Mesothelial cell of epicardium (in vitro differentiated cells): ENCODE measurements around the gene CAPN7. TPM values are rescaled to one million over a fixed set of nuclear protein-coding genes. Genes with fewer than 3 reads are reported as not detected.

Experiments
- DNase-seq, 2 experiments: peaks; one replicate each; pipeline ENCODE4 v3.0.0; 2021; ENCODE audit warnings: low spot score in 2 of 2; ENCODE audit not compliant: unreplicated experiment in 2 of 2
- H3K27ac Mint-ChIP-seq: 2 replicates; pipeline ENCODE4 v1.8.0; 2021; ENCODE audit warnings: mixed read lengths
- H3K27me3 Mint-ChIP-seq: 2 replicates; pipeline ENCODE4 v1.8.0; 2021; ENCODE audit warnings: low read depth, mixed read lengths
- H3K36me3 Mint-ChIP-seq: 2 replicates; pipeline ENCODE4 v1.8.0; 2021; ENCODE audit warnings: mixed read lengths
- H3K4me1 Mint-ChIP-seq: 2 replicates; pipeline ENCODE4 v1.8.0; 2021; ENCODE audit warnings: mixed read lengths
- H3K4me3 Mint-ChIP-seq: 2 replicates; pipeline ENCODE4 v1.8.0; 2021; ENCODE audit warnings: mild to moderate bottlenecking, moderate library complexity, mixed read lengths
- H3K9me3 Mint-ChIP-seq: 2 replicates; pipeline ENCODE4 v1.8.0; 2021; ENCODE audit warnings: mixed read lengths
- CTCF ChIP-seq: fragments of 200-600 bp; sonication (generic); IDR thresholded peaks from one replicate; pipeline ENCODE4 v1.5.0; 2021; ENCODE audit warnings: antibody characterized with exemption; ENCODE audit not compliant: unreplicated experiment
- total RNA-seq: library from RNA; stranded (reverse); gene quantifications from 3 replicates; pipeline ENCODE4 v1.2.1, GENCODE V29; 2021

Gene CAPN7
- total RNA-seq, 1 donor from 2014 or later, result 42.4 TPM

- peaks cover 49% of the 10 kb centered on the region for H3K36me3 Mint-ChIP-seq
- no peaks in the 10 kb centered on the region for H3K9me3 Mint-ChIP-seq
- no peak for DNase-seq
- H3K27me3 Mint-ChIP-seq, result no peaks in the 10 kb centered on the region
- H3K4me1 Mint-ChIP-seq, result no peaks in the 10 kb centered on the region
- no peak overlapping the region for H3K27ac Mint-ChIP-seq
- H3K4me3 Mint-ChIP-seq, result no peak overlapping the region
- no peak for TF ChIP-seq CTCF
Observed at GRCh38 chr3:15214758-15215157, 8.7 kb downstream of the CAPN7 start.

- TF ChIP-seq CTCF, result no peak
- H3K4me1 Mint-ChIP-seq, result no peaks in the 10 kb centered on the region
- no peaks in the 10 kb centered on the region for H3K27me3 Mint-ChIP-seq
- DNase-seq, result no peak
- no peak overlapping the region for H3K4me3 Mint-ChIP-seq
- H3K27ac Mint-ChIP-seq, result no peak overlapping the region
- peaks cover 54% of the 10 kb centered on the region for H3K36me3 Mint-ChIP-seq
- H3K9me3 Mint-ChIP-seq, result no peaks in the 10 kb centered on the region
Observed at GRCh38 chr3:15215996-15216395, 9.9 kb downstream of the CAPN7 start.

DNA sequence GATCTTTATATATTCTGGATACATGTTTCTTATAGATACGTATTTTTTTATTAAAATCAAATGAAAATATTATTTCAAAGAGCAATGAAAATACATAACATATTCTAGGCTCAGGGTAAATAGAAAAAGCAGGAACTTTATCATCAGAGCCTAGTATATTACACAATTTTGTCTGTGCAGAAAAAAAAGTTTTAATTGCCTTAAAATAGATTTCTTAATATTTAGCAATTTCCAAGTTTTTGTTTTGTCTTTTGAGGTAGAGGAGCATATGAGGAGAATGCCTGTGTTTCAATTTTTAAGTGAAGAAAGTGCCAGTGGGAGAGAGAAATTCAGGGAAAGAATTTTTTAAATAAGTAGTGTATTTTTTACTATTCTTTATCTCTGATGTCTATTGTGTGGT lies 10.5 kb downstream of the CAPN7 start:
- Mint-ChIP-seq H3K9me3 (no peaks in the 10 kb centered on the region), H3K4me1 (no peaks in the 10 kb centered on the region), H3K27me3 (no peaks in the 10 kb centered on the region), H3K36me3 (peaks cover 54% of the 10 kb centered on the region), H3K27ac (no peak overlapping the region), H3K4me3 (no peak overlapping the region)
- no peak for TF ChIP-seq CTCF
- DNase-seq, result no peak

GRCh38 chr3:15217011-15217671 lies 11.1 kb downstream of the CAPN7 start:
- Mint-ChIP-seq H3K36me3 (peaks cover 54% of the 10 kb centered on the region), H3K9me3 (no peaks in the 10 kb centered on the region), H3K27me3 (no peaks in the 10 kb centered on the region), H3K27ac (no peak overlapping the region), H3K4me3 (no peak overlapping the region), H3K4me1 (no peaks in the 10 kb centered on the region)
- TF ChIP-seq CTCF, result no peak
- no peak for DNase-seq

- Mint-ChIP-seq H3K9me3 (no peaks in the 10 kb centered on the region), H3K4me3 (no peak overlapping the region), H3K27ac (no peak overlapping the region), H3K4me1 (no peaks in the 10 kb centered on the region), H3K36me3 (peaks cover 51% of the 10 kb centered on the region), H3K27me3 (no peaks in the 10 kb centered on the region)
- DNase-seq, result no peak
- no peak for TF ChIP-seq CTCF
Observed at GRCh38 chr3:15217841-15218267, 11.8 kb downstream of the CAPN7 start.

DNA sequence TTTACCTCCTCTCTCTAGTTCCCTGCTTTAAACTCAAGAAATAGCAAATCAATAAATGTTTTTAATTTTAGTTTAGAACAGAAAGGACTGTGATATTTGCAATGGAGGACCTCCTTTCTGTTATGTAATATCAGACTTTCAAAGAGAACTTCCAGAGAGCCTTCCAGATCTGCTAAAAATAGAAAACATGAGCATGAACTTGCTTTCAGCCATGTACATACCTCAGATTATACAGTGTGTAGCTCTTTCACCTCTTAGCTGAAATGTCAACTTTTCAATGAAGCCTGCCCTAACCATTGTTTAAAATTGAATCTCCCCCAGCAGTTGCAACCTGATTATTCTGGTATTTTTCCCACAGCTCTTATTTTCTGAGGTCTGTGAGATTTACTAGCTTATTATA lies 12.6 kb downstream of the CAPN7 start:
- TF ChIP-seq CTCF, result no peak
- DNase-seq, result no peak

More for the DNA sequence above, 12.6 kb downstream of the CAPN7 start:
- Mint-ChIP-seq H3K36me3 (peaks cover 47% of the 10 kb centered on the region), H3K4me1 (no peaks in the 10 kb centered on the region), H3K9me3 (no peaks in the 10 kb centered on the region), H3K4me3 (no peak overlapping the region), H3K27ac (no peak overlapping the region), H3K27me3 (no peaks in the 10 kb centered on the region)
